Measurements from ENCODE around the gene CCL28.

DNA sequence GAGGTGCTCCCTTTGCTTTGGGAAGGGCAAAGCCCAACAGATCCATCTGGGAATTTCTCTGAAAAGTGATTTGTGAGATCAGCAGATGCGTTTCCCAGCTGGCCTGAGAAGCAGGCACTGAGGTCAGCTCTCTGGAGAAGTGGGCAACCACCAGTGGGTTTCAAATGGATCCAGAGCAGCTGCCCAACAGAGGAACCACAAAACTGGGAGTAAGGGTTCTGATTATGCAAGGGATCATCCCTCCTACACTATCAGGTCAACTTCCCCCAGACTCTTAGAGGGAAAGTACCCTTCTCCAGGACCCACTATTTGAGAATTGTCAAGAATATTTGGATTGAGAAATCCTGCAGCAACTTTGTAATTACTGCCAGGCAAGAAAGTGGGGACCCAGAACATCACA lies 21.7 kb downstream of the CCL28 start:
- TF ChIP-seq, protein P1, sequence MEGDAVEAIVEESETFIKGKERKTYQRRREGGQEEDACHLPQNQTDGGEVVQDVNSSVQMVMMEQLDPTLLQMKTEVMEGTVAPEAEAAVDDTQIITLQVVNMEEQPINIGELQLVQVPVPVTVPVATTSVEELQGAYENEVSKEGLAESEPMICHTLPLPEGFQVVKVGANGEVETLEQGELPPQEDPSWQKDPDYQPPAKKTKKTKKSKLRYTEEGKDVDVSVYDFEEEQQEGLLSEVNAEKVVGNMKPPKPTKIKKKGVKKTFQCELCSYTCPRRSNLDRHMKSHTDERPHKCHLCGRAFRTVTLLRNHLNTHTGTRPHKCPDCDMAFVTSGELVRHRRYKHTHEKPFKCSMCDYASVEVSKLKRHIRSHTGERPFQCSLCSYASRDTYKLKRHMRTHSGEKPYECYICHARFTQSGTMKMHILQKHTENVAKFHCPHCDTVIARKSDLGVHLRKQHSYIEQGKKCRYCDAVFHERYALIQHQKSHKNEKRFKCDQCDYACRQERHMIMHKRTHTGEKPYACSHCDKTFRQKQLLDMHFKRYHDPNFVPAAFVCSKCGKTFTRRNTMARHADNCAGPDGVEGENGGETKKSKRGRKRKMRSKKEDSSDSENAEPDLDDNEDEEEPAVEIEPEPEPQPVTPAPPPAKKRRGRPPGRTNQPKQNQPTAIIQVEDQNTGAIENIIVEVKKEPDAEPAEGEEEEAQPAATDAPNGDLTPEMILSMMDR (conservative IDR thresholded peaks at IDR 0.05): no peak
- TF ChIP-seq EZH2 (IDR thresholded peaks at IDR 0.05; ENCODE audit: low read depth): no peak
